Stimulated activated CD4-positive, alpha-beta T cell treated with anti-CD3 and anti-CD28 coated beads, TNF-alpha, amount 100 ng/mL, for 4 hours (primary cell): ENCODE measurements around the gene GALNT2.

ENCODE experiments used
- DNase-seq, 3 experiments: peaks; one replicate each; pipeline ENCODE4 v3.0.0-alpha.2; 2020; ENCODE audit warnings: low read depth in 3 of 3

Gene GALNT2

DNA sequence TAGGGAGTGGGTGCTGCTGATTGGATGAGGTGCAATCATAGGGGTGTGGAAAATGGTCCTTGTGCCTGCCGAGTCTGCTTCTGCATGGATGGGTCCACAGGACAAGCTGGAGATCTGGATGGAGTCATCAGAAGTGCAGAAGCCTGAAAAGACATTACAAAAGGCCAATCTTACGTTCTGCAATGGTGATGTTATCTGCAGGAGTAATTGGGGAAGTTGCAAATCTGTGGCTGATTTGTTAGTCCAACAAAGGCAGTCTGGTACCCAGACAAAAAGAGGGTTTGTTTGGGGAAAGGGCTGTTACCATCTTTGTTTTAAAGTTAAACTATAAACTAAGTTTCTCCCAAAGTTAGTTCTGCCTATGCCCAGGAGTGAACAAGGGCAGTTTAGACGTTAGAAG is 192.6 kb downstream of the GALNT2 start:
- no peak for DNase-seq

DNA sequence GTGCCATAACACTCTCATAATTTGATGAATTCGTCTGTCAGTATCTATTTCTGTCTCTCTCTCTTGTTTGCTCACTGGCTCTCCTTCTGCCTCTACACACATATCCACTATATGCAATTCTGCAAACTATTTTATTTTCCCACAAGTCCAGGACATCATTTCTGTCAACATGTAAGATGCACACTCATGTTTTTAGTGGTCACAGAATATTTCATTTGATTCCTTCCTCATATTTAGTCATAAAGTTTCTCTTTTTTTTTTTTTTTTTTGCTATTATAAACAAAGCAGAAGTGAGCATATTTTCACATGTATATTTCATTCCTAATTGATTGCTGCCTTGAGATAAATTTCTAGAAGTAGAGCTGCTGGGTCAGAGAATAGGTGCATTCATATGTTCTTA is 193.8 kb downstream of the GALNT2 start:
- no peak for DNase-seq

DNA sequence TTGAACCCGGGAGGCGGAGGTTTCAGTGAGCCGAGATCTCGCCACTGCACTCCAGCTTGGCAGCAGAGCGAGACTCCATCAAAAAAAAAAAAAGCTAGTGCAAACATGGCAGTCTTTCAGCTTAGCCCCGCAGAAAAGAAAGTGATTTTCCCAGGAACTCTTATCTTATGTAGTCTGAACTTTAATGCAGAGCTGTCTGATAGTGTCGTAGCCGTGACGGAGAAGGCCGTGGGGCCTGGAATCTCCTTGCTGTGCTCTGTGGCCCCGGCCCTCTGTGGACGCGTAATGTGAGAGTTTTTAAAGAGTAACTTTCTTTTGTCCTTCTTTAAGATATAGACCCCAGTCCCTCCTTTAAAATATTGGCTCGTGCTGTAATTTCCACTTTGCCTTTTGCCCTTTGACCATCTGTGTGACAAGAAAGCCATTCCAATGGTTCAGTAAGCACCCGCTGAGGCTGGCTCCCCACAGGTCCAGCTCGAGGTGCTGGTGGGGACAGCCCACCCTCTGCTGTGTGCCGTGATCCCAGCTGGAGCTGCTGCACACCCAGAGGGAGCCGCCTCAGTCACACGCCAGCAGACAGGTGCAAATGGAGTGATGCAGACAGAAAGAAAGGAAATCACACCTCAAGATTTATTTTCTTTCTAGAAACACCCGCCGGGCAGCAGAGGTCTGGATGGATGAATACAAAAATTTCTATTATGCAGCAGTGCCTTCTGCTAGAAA is 195.1 kb downstream of the GALNT2 start:
- no peak for DNase-seq

DNA sequence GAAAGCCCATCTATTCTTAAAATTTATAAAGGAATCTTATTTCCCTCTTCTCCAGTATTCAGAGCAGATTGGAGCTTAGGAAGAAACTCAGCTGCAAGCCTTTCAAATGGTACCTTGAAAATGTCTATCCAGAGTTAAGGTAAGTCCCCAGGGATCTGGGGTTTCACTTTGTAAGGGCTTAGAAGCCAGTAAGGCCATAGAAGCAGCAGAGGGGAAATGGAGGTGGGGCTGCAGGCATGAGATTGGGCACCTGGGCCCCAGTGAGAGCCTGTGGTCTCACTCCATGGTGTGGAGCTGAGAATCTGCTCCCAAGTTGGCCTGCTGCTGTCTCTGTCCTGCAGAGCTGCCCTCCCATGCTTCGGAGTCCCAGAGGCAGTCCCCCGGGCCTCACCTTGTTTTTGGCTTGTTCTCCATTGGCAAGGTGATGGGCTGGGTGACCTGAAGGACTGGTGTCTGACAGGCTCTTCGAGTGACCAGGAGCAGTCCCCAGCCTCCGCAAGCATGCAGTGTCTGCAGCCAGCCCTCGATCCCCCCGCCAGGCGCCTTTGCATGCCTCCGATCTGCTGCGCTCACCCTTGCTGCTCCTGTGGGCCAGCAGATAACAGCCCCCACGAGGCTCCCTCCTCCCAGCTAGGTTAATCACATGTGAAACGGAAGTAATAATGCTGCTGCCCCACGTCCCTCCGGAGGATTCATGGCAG is 196.0 kb downstream of the GALNT2 start:
- no peak for DNase-seq

DNA sequence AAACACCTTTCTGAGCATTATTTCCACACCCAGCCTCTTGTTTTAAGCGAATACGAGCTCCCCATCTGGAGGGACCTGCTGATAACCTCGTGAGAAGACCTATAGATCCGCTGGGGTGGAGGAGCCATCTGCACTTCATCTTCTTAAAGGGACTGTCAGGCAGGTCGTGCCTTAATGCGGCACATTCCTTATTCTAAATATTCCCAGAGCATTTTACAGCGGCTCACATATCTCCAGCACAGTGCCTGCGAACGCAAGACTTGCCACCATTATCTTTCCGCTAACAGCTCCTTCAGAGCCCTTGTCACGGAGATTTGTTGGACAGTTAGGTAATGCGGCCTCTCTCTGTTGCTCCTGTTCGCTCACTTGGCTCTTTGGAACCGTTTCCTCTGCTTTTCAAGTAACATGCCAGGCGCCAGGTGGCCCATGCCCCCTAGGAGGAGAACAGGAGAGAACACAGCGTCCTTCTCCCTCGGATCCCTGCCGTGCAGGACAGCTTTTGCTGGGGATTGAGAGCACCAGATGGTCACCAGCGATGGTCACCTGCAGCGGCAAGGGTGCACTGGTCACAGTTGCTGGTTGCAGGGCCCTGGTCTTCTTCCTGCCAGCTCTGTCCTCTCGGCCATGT is 196.6 kb downstream of the GALNT2 start:
- DNase-seq, result no peak

DNA sequence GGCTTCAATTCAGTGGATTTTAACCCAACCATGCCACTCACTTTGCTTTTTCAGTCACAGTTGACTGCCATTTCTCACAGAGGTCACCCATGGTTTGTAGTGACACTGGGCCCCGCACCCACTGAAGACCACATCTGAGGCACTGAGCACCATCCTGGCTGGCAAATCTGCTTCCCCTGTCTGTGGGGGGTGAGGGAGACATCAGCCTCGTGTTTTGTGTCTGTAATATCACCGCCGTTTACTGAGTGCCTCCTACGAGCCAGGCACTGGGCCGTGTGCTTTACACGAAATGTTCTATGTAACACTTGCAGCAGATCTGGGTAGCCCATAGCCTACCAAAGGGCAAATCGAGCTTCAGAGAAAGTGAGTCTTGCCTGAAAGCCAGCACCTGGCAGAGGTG is 197.3 kb downstream of the GALNT2 start:
- no peak for DNase-seq

DNA sequence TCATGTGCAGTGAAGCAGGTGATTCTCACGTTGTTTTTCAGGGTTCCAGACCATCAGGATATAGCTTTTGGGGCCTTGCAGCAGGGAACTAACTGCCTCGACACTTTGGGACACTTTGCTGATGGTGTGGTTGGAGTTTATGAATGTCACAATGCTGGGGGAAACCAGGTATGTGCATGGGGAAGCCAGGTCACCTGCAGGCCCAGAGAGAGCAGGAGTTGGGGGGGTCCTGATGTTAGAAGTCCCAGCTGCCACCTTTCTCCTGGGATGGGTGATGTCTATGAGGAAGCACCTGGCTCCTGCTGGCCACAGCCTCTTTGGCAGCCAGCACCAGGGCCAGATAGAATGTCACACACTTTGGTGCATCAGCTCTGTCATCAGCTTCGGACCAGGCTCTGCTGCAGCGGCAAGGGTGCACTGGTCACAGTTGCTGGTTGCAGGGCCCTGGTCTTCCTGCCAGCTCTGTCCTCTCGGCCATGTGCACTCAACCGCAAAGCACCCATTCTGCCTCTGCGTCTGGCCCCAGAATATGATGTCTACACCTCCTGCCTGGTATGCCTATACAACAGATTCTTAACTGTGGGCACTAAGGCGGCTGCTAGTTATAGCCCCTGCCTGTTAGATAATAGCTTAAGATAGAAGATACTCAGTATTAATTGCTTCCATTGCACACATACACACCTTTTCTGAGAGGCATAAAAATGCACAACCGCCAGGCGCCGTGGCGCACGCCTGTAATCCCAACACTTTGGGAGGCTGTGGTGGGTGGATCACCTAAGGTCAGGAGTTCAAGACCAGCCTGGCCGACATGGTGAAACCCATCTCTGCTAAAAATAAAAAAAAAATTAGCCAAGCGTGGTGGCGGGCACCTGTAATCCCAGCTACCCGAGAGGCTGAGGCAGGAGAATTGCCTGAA is 198.4 kb downstream of the GALNT2 start:
- DNase-seq, result no peak

DNA sequence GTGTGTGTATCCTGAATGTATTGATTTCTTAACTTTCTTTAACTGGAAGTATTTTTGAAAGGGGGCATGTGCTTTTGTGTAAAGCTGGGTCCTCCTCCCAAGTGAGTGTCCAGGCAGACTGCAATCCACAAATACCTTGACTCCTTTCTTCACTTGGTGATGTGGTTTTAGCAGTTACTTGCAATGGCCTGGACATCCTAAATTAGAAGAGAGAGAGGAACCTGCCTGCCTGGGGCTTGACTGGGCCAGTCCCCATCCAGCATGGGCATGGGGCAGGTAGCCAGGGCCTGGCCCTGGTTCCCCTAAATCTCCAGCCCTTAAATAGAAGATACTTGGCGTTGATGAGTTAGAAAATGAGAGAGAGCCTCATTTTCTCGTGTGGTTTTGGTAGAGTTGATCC is 199.4 kb downstream of the GALNT2 start:
- DNase-seq, result no peak

DNA sequence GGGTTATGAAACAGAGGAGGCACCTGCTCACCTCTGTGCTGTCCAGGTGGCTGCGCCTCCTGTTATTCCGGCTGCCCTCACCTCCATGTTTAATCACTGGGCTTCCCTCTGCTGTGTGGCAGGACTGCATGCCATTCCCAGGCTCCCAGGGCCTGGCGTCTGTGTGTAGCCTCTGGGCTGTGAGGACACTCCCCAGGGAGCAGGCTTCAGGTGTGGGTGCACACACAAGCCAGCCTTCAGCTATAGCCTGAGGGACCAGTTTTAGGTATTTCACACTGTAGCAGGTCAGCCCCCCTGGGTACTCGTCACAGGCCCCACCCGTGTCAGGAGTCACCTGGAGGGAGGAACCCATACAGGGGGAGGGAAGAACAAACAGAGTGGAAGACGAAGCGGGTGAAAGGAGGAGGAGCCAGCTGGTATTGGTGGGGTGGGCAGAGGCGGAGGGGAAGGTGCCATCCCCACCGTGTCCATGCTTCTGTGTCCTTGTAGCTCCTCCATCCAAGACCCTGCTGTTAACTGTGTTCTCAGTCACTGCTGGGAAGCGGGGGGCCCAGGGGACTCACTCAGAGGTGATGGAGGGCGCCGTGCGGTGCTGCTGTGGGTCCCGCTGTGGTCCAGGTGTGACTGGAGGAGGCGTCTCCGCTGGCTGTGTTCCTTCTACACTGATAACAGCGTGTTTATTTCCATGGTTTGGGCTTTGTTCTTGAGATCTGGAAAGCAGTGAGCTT is 200.5 kb downstream of the GALNT2 start:
- no peak for DNase-seq

DNA sequence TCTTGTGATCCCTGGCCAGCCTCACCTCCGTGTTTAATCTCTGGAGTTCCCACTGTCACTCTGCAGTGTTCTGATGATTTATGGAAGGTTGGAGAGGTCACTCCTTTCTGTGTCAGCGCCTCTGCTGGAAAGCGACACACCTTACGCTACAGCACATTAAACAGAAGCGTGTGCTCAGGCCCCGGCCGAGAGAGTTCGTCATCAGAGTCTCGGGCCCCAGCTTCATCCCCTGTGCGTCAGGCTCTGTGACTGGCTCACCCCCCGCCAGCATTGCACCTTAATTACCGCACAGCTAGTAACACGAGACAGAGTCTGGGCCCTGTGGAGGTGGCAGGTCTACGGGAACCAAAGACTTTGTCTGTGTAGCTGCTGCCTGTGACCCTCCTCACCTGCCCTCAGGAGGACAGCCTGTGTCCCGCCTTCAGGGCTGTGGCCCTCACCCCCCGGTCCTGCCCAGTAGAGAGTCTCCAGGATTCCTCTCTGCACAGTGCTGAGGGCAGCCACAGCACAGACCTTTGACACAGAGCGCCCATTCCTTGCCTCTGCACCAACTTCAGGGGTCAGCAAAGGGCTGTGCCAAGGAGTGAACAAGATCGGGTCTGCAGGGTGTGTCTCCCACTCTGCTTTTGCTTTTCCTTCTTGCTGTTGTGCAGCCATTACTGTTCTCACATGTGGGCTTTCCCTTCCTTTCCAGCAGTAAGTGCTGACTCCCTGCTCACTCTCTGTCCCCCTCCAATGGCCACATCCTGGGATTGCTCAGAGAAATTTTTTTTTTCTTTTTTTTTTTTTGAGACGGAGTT is 201.5 kb downstream of the GALNT2 start:
- no peak for DNase-seq

DNA sequence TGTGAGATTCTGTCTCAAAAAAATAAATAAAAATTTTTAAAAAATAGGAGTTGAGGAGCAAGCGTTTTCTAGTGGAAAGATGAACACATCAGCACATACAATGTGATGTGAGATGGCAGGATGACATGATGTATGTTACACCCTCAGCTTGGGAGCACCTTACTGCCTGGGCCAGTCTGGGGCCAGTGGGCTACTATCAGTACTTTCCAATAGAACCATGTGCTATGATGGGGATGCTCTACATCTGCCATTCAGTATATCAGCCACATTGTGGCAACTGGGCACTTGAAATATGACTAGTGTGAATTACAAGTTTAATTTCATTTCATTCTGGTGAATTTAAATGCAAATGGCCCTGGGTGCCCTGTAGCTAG is 203.1 kb downstream of the GALNT2 start:
- no peak for DNase-seq

DNA sequence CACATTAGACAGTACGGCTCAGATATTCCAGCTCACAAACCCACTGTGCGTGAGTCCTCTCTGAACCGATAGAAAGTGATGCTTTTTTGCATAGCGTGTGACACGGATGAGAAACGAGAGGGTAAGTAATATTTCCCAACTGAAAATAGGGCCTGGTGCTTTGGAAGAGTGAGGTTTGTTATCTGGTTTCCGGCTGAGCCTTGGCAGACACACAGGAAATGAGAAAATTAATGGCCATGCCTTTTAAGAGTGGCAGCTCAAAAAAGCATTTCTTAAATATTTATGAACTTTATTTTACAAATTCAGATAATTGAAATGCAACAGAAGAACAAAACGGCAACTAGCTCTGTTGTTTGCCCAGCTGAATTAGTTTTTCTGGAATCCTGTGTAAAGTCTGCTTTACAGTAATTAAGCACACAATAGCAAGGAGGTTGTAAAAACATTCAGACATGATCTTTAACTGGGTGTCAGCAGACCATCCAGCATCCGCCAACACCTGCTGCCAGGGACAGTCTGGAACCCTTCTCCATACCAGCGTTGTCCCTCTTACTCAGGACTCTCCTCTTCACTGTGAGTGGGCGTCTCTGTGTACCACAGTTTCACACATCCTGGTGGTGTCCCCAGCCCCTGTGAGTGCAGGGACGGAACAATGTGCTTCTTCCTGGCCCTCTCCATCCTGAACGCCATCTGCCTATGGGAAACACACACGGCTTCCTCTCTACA is 203.7 kb downstream of the GALNT2 start:
- no peak for DNase-seq

DNA sequence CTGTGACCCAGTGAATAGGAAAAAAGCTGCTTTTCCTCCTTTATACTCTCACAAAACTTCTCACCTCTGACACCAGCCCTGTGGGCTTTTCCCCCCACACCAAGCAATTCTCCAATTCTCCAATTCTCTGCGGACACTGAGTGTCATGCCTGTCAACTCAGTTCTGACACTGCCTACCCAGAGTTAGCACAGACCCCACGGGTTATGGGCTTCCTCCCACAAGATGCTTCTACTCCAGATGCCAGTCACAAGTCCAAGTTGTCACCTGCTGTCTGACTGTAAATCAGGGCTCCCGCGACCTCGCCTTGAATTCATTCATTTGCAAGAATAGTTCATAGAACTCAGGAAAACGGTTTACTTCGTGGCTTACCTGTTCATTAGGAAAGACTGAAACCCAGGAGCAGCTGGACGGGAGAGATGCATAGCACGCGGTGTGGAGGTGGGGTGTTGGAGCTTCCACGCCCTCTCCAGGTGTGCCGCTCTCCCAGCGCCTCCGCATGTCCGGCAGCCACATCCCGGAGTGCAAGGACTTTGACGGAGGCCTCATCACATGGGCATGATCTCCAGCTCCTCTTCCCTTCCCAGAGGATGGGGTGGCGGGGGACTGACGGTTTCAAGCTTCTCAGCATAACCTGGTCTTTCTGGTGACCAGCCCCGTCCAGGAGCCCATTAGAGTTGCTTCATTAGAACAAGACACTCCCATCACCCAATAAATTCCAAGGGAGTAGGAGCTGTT is 204.4 kb downstream of the GALNT2 start:
- DNase-seq, result no peak

DNA sequence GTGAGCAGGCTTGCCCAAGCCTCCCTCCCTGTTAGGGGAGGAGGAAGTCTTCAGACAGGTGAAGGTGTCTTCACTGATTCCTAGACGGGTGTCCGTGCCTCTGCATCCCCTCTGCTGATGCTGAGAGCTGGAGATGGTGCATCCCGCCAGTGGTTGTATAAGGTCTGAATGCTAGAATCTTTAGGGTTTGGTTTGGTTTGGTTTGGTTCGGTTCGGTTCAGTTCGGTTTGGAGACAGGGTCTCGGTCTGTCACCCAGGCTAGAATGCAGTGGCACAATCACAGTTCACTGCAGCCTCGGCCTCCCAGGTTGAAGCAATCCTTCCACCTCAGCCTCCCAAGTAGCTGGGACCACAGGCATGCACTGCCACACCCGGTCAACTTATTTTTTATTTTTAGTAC is 205.5 kb downstream of the GALNT2 start:
- DNase-seq, result no peak

DNA sequence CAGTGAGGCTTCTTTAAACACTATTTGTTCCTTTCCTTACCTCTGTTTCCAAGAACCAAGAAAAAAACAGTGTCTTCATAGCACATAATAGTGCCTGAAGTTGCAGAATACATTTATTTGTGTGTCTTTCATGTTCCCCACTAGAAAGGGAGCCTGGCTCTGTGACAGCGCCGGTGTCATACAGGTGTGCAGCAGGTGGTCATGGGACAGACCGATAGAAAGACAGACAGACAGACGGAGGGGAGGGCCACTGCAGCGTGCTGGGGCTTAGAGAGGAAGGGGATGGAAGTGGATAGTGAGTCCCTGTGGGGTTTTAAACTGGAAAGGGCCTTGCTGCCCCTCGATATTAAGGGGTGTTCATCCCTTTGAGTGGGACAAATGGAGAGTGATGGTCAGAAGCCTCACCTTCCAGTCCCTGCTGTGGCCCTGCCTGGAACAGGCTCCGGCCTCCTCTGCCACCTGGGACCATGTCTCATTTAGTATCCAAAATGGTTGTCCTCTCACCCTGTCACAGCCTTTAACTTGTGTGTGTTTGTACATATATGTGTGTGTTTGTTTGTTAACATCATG is 206.2 kb downstream of the GALNT2 start:
- DNase-seq, result no peak

DNA sequence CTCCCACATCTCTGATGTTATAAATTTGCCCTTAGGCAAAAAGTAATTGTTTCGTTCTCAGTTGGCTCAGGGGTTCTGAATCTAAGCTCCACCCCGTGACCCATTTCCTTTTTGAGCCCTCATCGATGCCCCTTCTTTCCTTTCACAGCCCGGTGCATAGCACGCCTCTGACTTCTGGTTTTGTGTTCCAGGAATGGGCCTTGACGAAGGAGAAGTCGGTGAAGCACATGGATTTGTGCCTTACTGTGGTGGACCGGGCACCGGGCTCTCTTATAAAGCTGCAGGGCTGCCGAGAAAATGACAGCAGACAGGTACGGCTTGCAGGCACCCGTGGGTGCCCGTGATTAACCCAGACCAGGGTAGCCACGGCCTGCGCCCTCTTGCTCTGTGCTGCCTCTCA is 207.2 kb downstream of the GALNT2 start:
- DNase-seq, result no peak

DNA sequence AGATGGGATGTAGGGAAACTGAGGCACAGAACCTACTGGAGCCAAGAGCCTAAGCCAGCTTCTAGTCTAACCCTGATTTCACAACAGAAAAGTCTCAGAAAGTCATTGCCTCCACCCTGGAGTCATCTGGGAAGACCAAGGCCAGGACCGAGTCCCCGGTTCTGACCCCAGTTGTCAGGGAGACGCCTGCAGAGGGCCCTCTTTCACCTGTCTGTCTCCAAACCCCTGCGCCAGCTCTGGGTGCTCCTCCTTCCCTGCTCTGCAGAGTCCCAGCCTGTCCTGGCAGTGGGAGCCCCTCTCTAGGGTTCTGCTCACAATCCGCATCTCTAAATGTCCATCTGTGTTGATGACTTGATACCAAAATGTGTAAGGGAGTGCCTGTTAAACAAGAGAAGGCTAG is 209.4 kb downstream of the GALNT2 start:
- DNase-seq, result no peak

DNA sequence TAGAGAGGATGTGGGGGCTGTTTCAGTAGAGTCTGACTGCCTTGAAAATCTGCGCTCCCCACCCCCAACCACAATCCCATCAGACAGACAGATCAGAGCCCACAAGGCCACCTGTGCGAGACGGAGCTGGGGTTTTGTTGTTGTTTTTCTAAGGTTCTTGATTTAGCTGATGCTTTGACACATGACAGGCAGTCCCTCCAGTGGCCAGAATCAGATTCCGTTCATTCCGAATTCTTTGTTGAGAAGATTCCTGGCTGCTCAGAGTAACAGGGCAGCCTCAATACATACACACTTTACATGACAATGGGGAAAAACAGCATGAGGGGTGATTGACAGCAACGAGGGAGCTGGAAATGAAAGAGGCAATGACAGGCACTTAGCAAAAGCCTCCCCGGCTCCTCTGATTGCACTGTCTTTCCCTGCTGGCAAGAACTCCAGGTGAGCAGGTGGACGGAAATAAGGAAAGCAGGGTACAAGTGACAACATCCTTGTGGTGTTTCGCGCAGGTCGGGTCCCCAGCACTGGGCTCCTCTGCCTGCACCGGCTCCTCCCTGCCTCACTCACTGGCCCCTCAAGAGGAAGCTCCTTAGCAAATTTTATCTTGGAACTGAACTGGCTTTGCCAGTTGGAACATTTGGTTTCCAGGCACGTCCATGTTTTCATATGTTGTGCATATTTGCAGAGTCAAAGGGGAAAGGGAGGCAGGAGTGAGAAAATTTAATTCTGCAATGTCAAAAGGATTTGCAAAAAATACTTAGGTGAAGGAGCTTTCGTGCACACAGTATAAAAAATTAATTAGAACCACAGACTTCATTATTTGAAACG is 210.4 kb downstream of the GALNT2 start:
- DNase-seq, result no peak
